Keratinocyte (primary cell): ENCODE measurements around the gene PRKCA.

Experiments
- EZH2 ChIP-seq: IDR thresholded peaks from one replicate; pipeline ENCODE4 v1.6.1; 2012; ENCODE audit warnings: inconsistent platforms, mild to moderate bottlenecking, low read length, moderate library complexity
- TF ChIP-seq, protein P1 (sequence below), 3 experiments: IDR thresholded peaks in 1 of 3; conservative IDR thresholded peaks in 1 of 3; optimal IDR thresholded peaks in 1 of 3; 2 replicates in 2 of 3; 3 replicates in 1 of 3; pipeline versions ENCODE3 to v1.5.1; 2011; ENCODE audit warnings: low read length in 3 of 3, mild to moderate bottlenecking in 3 of 3, moderate library complexity in 2 of 3, control low read depth in 1 of 3, inconsistent platforms in 1 of 3; ENCODE audit not compliant: insufficient read depth in 2 of 3; ENCODE audit errors: extremely low read depth in 1 of 3

DNA sequence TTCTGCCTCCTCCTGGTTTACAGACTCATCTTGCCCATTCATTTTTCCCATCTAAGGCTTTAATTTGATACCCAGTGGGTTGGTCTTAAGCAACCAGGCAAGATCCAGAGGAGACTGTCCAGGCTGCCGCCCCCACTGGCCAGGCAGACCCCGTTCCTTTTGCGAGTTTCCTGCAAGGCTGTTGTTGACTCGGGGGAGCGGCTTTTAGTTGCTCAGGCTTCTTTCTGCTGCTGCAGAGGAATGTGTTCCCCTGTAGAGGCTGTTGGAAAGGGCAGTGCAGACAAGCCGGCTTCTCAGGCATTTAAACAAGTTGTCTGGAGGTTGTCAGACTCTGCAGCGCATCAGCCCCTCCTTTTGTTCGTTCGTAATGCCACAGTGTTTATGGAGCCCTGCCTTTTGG is 231.2 kb downstream of the PRKCA start:
- TF ChIP-seq, protein P1, sequence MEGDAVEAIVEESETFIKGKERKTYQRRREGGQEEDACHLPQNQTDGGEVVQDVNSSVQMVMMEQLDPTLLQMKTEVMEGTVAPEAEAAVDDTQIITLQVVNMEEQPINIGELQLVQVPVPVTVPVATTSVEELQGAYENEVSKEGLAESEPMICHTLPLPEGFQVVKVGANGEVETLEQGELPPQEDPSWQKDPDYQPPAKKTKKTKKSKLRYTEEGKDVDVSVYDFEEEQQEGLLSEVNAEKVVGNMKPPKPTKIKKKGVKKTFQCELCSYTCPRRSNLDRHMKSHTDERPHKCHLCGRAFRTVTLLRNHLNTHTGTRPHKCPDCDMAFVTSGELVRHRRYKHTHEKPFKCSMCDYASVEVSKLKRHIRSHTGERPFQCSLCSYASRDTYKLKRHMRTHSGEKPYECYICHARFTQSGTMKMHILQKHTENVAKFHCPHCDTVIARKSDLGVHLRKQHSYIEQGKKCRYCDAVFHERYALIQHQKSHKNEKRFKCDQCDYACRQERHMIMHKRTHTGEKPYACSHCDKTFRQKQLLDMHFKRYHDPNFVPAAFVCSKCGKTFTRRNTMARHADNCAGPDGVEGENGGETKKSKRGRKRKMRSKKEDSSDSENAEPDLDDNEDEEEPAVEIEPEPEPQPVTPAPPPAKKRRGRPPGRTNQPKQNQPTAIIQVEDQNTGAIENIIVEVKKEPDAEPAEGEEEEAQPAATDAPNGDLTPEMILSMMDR (optimal IDR thresholded peaks at IDR 0.05 in 1 of 3, IDR thresholded peaks at IDR 0.05 in 1 of 3, conservative IDR thresholded peaks at IDR 0.05 in 1 of 3; ENCODE audit: extremely low read depth in 1 of 3, insufficient read depth in 2 of 3, low read length in 3 of 3) = no peak
- TF ChIP-seq EZH2 = no peak
